H1 (cell line): ENCODE measurements around the gene CSNK1G2. TPM values are rescaled to one million over a fixed set of nuclear protein-coding genes. Genes with fewer than 3 reads are reported as not detected.

Experiments used
- CTCF ChIA-PET: fragments of 300-600 bp; sonication (Branson Sonifier 250); formaldehyde crosslinking; loops from one replicate; lab custom pipeline; 2021; ENCODE audit not compliant: partially characterized antibody; lab: Charles Lee
- POLR2A ChIA-PET: fragments of 300-600 bp; sonication (Branson Sonifier 250); formaldehyde crosslinking; loops from one replicate; lab custom pipeline; 2021; ENCODE audit warnings: inconsistent platforms; ENCODE audit not compliant: partially characterized antibody; lab: Charles Lee
- DNase-seq, 2 experiments: peaks; one replicate each; pipeline versions ENCODE4 v3.0.0 to v3.0.0-alpha.2; 2010 to 2022; ENCODE audit warnings: low spot score in 2 of 2, low read depth in 1 of 2, mixed read lengths in 1 of 2
- FAIRE-seq: peaks from 2 replicates; lab custom pipeline; 2011; peaks lifted over from hg19 to GRCh38; lab: Jason Lieb, UNC
- H2AFZ ChIP-seq: 2 replicates; pipeline ENCODE4 v1.8.1; 2012; ENCODE audit warnings: low read length, inconsistent platforms
- H2AK5ac ChIP-seq: 2 replicates; pipeline ENCODE4 v1.6.1; 2013; ENCODE audit warnings: low read depth, low read length
- H2BK120ac ChIP-seq: replicated peaks from 2 replicates; pipeline ENCODE3; 2013; ENCODE audit warnings: low read depth, low read length, inconsistent platforms
- H2BK12ac ChIP-seq: 2 replicates; pipeline ENCODE4 v1.6.1; 2013; ENCODE audit warnings: low read depth, low read length
- H2BK15ac ChIP-seq: 2 replicates; pipeline ENCODE4 v1.6.1; 2013; ENCODE audit warnings: low read length
- H2BK20ac ChIP-seq: 2 replicates; pipeline ENCODE4 v1.6.1; 2013; ENCODE audit warnings: low read length
- H2BK5ac ChIP-seq: 2 replicates; pipeline ENCODE4 v1.6.1; 2013; ENCODE audit warnings: low read depth, low read length
- H3K14ac ChIP-seq: 2 replicates; pipeline ENCODE4 v1.6.1; 2013; ENCODE audit warnings: inconsistent platforms; ENCODE audit not compliant: insufficient read length
- H3K18ac ChIP-seq: 2 replicates; pipeline ENCODE4 v1.6.1; 2013; ENCODE audit warnings: low read length; ENCODE audit errors: extremely low read depth
- H3K23ac ChIP-seq: 2 replicates; pipeline ENCODE4 v1.6.1; 2013; ENCODE audit warnings: inconsistent platforms; ENCODE audit not compliant: insufficient read length
- H3K23me2 ChIP-seq: 2 replicates; pipeline ENCODE4 v1.6.1; 2013; ENCODE audit warnings: low read depth, low read length
- H3K27ac ChIP-seq: 2 replicates; pipeline ENCODE4 v1.6.1; 2011; ENCODE audit warnings: low read depth, low read length, inconsistent platforms
- H3K27me3 ChIP-seq, 4 experiments: replicated peaks in 1 of 4; 1 replicate in 1 of 4; 2 replicates in 3 of 4; pipeline versions ENCODE4 v1.6.1 to v1.8.1; 2011 to 2013; ENCODE audit warnings: low read length in 3 of 4, mild to moderate bottlenecking in 3 of 4, inconsistent platforms in 2 of 4, mixed read lengths in 2 of 4, moderate library complexity in 1 of 4; ENCODE audit not compliant: control insufficient read depth in 3 of 4, insufficient read depth in 3 of 4; ENCODE audit errors: extremely low read depth in 1 of 4
- H3K36me3 ChIP-seq, 4 experiments: 2 replicates each; pipeline versions ENCODE4 v1.6.1 to v1.8.1; 2011 to 2013; ENCODE audit warnings: mild to moderate bottlenecking in 4 of 4, low read length in 3 of 4, moderate library complexity in 2 of 4, control low read depth in 1 of 4, inconsistent platforms in 1 of 4; ENCODE audit not compliant: insufficient read depth in 4 of 4, control insufficient read depth in 2 of 4
- H3K4ac ChIP-seq: replicated peaks from 2 replicates; pipeline ENCODE3; 2013; ENCODE audit warnings: low read length, low read depth, mixed read lengths, inconsistent platforms; ENCODE audit not compliant: insufficient read length
- H3K4me1 ChIP-seq, 4 experiments: replicated peaks in 1 of 4; 1 replicate in 1 of 4; 2 replicates in 3 of 4; pipeline versions ENCODE4 v1.6.1 to v1.8.1; 2011 to 2013; ENCODE audit warnings: low read length in 3 of 4, inconsistent platforms in 2 of 4, mixed read lengths in 1 of 4; ENCODE audit not compliant: insufficient read depth in 4 of 4, control insufficient read depth in 3 of 4
- H3K4me2 ChIP-seq, 2 experiments: 2 replicates each; pipeline versions ENCODE4 v1.6.1 to v1.8.1; 2011 to 2013; ENCODE audit warnings: low read depth in 2 of 2, low read length in 2 of 2, control low read depth in 1 of 2, inconsistent platforms in 1 of 2, mild to moderate bottlenecking in 1 of 2; ENCODE audit not compliant: insufficient read depth in 1 of 2
- H3K4me3 ChIP-seq, 4 experiments: fragments of 200-600, 300-600 bp in 1 of 4; sonication (generic), shearing (Covaris generic), sonication (Bioruptor Twin) in 1 of 4; 2 replicates each; pipeline versions ENCODE4 v1.5.1 to v1.8.1; 2011 to 2016; ENCODE audit warnings: low read length in 4 of 4, low read depth in 3 of 4, control low read depth in 2 of 4, inconsistent platforms in 2 of 4, mild to moderate bottlenecking in 2 of 4, mixed read lengths in 1 of 4, moderate library complexity in 1 of 4; ENCODE audit not compliant: insufficient read depth in 2 of 4; ENCODE audit errors: extremely low read depth in 1 of 4
- H3K56ac ChIP-seq: replicated peaks from 2 replicates; pipeline ENCODE3; 2013; ENCODE audit warnings: low read depth, mild to moderate bottlenecking, mixed read lengths, low read length, inconsistent platforms; ENCODE audit not compliant: insufficient read length
- H3K79me1 ChIP-seq: 2 replicates; pipeline ENCODE4 v1.6.1; 2013; ENCODE audit warnings: low read depth, low read length, control low read depth
- H3K79me2 ChIP-seq, 2 experiments: 2 replicates each; pipeline versions ENCODE4 v1.6.1 to v1.8.1; 2012 to 2013; ENCODE audit warnings: low read length in 2 of 2, mild to moderate bottlenecking in 2 of 2, inconsistent platforms in 1 of 2; ENCODE audit not compliant: insufficient read depth in 2 of 2, control insufficient read depth in 1 of 2
- H3K9ac ChIP-seq, 4 experiments: replicated peaks in 1 of 4; 1 replicate in 1 of 4; 2 replicates in 3 of 4; pipeline versions ENCODE4 v1.6.1 to v1.8.1; 2011 to 2013; ENCODE audit warnings: low read depth in 3 of 4, low read length in 3 of 4, control low read depth in 2 of 4, mild to moderate bottlenecking in 2 of 4, moderate library complexity in 2 of 4, inconsistent platforms in 1 of 4; ENCODE audit errors: extremely low read depth in 1 of 4
- H3K9me3 ChIP-seq, 2 experiments: 2 replicates each; pipeline versions ENCODE4 v1.6.1 to v1.8.1; 2012 to 2013; ENCODE audit warnings: mild to moderate bottlenecking in 2 of 2, moderate library complexity in 2 of 2, control low read depth in 1 of 2, inconsistent platforms in 1 of 2, low read depth in 1 of 2, low read length in 1 of 2, mixed read lengths in 1 of 2; ENCODE audit not compliant: insufficient read depth in 2 of 2
- H4K20me1 ChIP-seq, 2 experiments: replicated peaks in 1 of 2; 2 replicates each; pipeline versions ENCODE3 to v1.8.1; 2011 to 2013; ENCODE audit warnings: inconsistent platforms in 2 of 2, low read length in 2 of 2, mild to moderate bottlenecking in 1 of 2; ENCODE audit not compliant: insufficient read depth in 2 of 2, control insufficient read depth in 1 of 2
- H4K5ac ChIP-seq: 2 replicates; pipeline ENCODE4 v1.6.1; 2013; ENCODE audit warnings: low read length, low read depth, mixed read lengths, inconsistent platforms; ENCODE audit not compliant: insufficient read length
- H4K8ac ChIP-seq: 2 replicates; pipeline ENCODE4 v1.8.0; 2013; ENCODE audit warnings: mild to moderate bottlenecking, moderate library complexity, low read length, inconsistent platforms; ENCODE audit not compliant: insufficient read depth; ENCODE audit errors: extremely low read depth
- H4K91ac ChIP-seq: replicated peaks from 2 replicates; pipeline ENCODE3; 2013; ENCODE audit warnings: low read length, mixed read lengths, inconsistent platforms; ENCODE audit not compliant: insufficient read length
- CHD2 ChIP-seq: IDR thresholded peaks from 2 replicates; pipeline ENCODE4 v1.6.1; 2012; ENCODE audit warnings: low read length, improper control_type of control experiment
- PHF8 ChIP-seq: fragments of 200-600 bp; sonication (generic); conservative IDR thresholded peaks from 2 replicates; pipeline ENCODE4 v1.7.1; 2012; ENCODE audit warnings: low read depth, mild to moderate bottlenecking, inconsistent platforms, low read length, moderate library complexity
- WGBS, 2 experiments: shearing (Covaris generic) in 1 of 2; methylation state at CpG; one replicate each; pipeline versions ENCODE4 v1.1.6 to v1.1.7; 2013 to 2015; ENCODE audit warnings: low lambda C conversion rate in 2 of 2, mixed read lengths in 2 of 2, inconsistent platforms in 1 of 2, low coverage in 1 of 2, missing lambda C conversion rate in 1 of 2; ENCODE audit not compliant: insufficient replicate concordance in 2 of 2, insufficient coverage in 1 of 2, insufficient read length in 1 of 2; ENCODE audit errors: extremely low coverage in 1 of 2, missing lambda C conversion rate in 1 of 2; 5-methylcytosine and 5-hydroxymethylcytosine counted together
- polyA plus RNA-seq, 7 experiments: library from polyadenylated mRNA; depleted of rRNA in 3 of 7; stranded (reverse) in 5 of 7; unstranded in 2 of 7; fragments of >200 nt in 5 of 7; fragments of 200-250 nt in 2 of 7; gene quantifications; 1 replicate in 5 of 7; 2 replicates in 1 of 7; 4 replicates in 1 of 7; pipeline versions ENCODE4 v1.2.1 to v1.2.3, GENCODE V29; 2011 to 2013; ENCODE audit warnings: missing spikeins in 2 of 7, mixed read lengths in 2 of 7
- total RNA-seq: library from RNA; stranded (reverse); fragmentation: NEBNext Ultra II Directional; extraction: Animal tissue kit (Norgen Biotek cat#: 25700); gene quantifications from 2 replicates; pipeline ENCODE4 v1.2.1, GENCODE V29; 2021

Gene CSNK1G2
- total and polyA plus RNA-seq, 2 of the 8 experiments (the other 6 are each of a cell fraction or from before 2014, with no cell fraction given) = 99.5 to 130 TPM

DNA sequence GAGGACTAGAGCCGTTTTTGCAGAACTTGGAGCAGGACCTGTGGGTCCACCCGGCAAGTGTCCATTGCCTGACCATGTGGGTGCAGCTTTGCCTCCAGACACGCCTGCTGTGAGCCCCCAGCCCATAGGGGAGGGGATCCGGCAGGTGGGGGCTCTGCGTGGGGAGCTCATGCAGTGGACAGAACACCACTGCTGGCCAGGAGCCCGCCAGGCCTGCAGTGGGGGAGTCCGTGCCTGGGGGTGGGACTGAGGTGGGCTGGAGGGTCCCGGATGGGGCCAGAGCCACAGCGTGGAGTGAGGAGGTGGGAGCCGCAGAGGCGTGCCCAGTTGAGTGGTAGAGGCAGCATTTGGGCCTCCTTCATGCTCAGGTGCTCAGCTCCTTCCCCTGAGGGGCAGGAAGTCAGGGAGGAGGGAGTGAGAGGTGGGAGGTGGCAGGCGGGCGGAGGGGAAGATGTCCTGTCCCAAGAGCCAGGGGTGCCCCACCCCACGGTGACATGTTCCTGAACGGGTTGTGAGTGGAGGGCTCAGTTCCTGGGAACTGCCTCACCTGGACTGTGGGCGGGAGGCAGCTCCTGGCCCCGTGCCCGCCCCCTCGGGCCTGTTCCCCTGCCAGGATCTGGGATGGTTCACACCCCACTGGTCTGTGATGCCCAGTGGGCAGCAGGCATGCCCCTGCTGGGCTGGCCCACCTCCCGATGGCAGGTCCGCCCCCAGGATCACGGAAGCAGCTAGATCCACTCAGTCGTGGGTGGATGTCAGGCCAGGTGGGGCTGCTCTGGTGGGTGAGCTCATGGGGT lies 27.0 kb upstream of the CSNK1G2 start:
- Histone ChIP-seq H3K4ac (no peak overlapping the region), H2AFZ (no peak overlapping the region), H2BK120ac (no peak overlapping the region), H3K27me3 (no peaks in the 10 kb centered on the region), H2BK15ac (no peak overlapping the region), H3K23me2 (no peaks in the 10 kb centered on the region), H4K20me1 (peaks cover 13 to 30% of the 10 kb centered on the region in 2 experiments), H3K4me1 (no peaks in the 10 kb centered on the region; a peak in 1 of 7 replicates), H2AK5ac (no peak overlapping the region), H3K9ac (no peak overlapping the region), H4K8ac (no peak overlapping the region), H2BK5ac (no peak overlapping the region), H3K4me3 (no peak overlapping the region), H3K56ac (no peak overlapping the region), H3K14ac (no peak overlapping the region), H3K79me2 (peaks cover 5 to 50% of the 10 kb centered on the region in 2 experiments; a peak in 3 of 4 replicates), H3K18ac (no peak overlapping the region), H3K23ac (no peak overlapping the region), H3K27ac (no peak overlapping the region), H3K79me1 (peaks cover 20% of the 10 kb centered on the region), H4K91ac (no peak overlapping the region), H3K9me3 (no peaks in the 10 kb centered on the region), H2BK12ac (no peak overlapping the region), H2BK20ac (no peak overlapping the region), H3K4me2 (no peak overlapping the region), H4K5ac (no peak overlapping the region), H3K36me3 (peaks cover 4 to 30% (median 17%) of the 10 kb centered on the region in 4 experiments; a peak in 6 of 8 replicates)
- FAIRE-seq (no peak), DNase-seq (no peak)
- no peak for TF ChIP-seq CHD2
- no peak for TF ChIP-seq PHF8
- 94% methylated on average over 16 of the region's 23 CpGs; no CpG with 5 or more reads in 1 of the 2 experiments for WGBS, 2 experiments
- CTCF ChIA-PET = interaction anchor here (0.9 to 3.5 kb wide), 4 partner anchors 14 to 61 kb away, joined by 3 to 16 read pairs (median 10); no protein-coding TSS in a partner anchor
- POLR2A ChIA-PET = interaction anchor here (1.2 to 3.4 kb wide), 4 partner anchors 8 to 22 kb away, joined by 3 to 13 read pairs (median 10); partner anchors contain the start of genes ADAT3 and SCAMP4
